ENCODE results near the gene PDE4D. TPM values are rescaled to one million over a fixed set of nuclear protein-coding genes. Genes with fewer than 3 reads are reported as not detected.

Gene PDE4D
- total and polyA plus RNA-seq, 10 of the 15 experiments (the other 5 are each of a cell fraction or from before 2014, with no cell fraction given): 0.87 to 4.1 (median 2.2) TPM

- FAIRE-seq: no peak
- H2AFZ ChIP-seq (ENCODE audit: control insufficient read depth, low read depth, low read length): no peak overlapping the region
- H3K27ac ChIP-seq (ENCODE audit: control insufficient read depth, insufficient read depth): no peak overlapping the region
- H3K4me2 ChIP-seq (ENCODE audit: control insufficient read depth, insufficient read depth): no peak overlapping the region
- SMC1A ChIA-PET (ENCODE audit: uncharacterized antibody, unreplicated experiment): interaction anchor here (0.9 kb wide), 1 partner anchor 169 kb away, joined by 3 read pairs; no protein-coding TSS in a partner anchor
- RAD21 ChIA-PET (ENCODE audit: unreplicated experiment): no interaction called here
- no peak overlapping the region for H3K4me3 ChIP-seq
- no peak for DNase-seq (ENCODE audit: low read depth, low spot score)
- H3K79me2 ChIP-seq (ENCODE audit: control insufficient read depth, insufficient read depth, low read length): no peaks in the 10 kb centered on the region
- WGBS (ENCODE audit: insufficient coverage, insufficient replicate concordance, low lambda C conversion rate, missing lambda C conversion rate): 57% methylated on average over 4 of the region's 4 CpGs
- BruUV-seq (replicated peaks): no TSS peak
- CTCF ChIA-PET: no interaction called here
- no peaks in the 10 kb centered on the region for H3K9me3 ChIP-seq (replicated peaks; ENCODE audit: control insufficient read depth, insufficient read depth, low read length)
- H3K4me1 ChIP-seq (ENCODE audit: control insufficient read depth, insufficient read depth, low read length): no peaks in the 10 kb centered on the region
- in situ Hi-C loops (cut with MboI) (loop anchor here (25.0 kb wide), 1 partner anchor 464 kb away; no protein-coding TSS in a partner anchor), intact Hi-C loops (cut with micrococcal nuclease; ENCODE audit: unreplicated experiment) (no loop called here)
- TF ChIP-seq POU2F2 (IDR thresholded peaks at IDR 0.05; ENCODE audit: borderline replicate concordance, low read depth, low read length) (no peak), IRF5 (IDR thresholded peaks at IDR 0.05; ENCODE audit: borderline replicate concordance) (no peak)
- no peak for ATAC-seq
- no peak overlapping the region for H3K9ac ChIP-seq (ENCODE audit: control insufficient read depth, insufficient read depth, low read length)
- H3K27me3 ChIP-seq (replicated peaks in 1 of 2; ENCODE audit: control insufficient read depth in 2 of 2, insufficient read depth in 2 of 2, low read length in 1 of 2): no peaks in the 10 kb centered on the region; a peak in 1 of 4 replicates
- POLR2A ChIA-PET: no interaction called here
- H3K36me3 ChIP-seq (ENCODE audit: control insufficient read depth in 2 of 2, insufficient read depth in 2 of 2, low read length in 1 of 2): no peaks in the 10 kb centered on the region
- H4K20me1 ChIP-seq (ENCODE audit: control insufficient read depth, insufficient read depth): no peaks in the 10 kb centered on the region
These were observed 695.6 kb downstream of the PDE4D start for GRCh38 chr5:59197911-59198310.

DNA sequence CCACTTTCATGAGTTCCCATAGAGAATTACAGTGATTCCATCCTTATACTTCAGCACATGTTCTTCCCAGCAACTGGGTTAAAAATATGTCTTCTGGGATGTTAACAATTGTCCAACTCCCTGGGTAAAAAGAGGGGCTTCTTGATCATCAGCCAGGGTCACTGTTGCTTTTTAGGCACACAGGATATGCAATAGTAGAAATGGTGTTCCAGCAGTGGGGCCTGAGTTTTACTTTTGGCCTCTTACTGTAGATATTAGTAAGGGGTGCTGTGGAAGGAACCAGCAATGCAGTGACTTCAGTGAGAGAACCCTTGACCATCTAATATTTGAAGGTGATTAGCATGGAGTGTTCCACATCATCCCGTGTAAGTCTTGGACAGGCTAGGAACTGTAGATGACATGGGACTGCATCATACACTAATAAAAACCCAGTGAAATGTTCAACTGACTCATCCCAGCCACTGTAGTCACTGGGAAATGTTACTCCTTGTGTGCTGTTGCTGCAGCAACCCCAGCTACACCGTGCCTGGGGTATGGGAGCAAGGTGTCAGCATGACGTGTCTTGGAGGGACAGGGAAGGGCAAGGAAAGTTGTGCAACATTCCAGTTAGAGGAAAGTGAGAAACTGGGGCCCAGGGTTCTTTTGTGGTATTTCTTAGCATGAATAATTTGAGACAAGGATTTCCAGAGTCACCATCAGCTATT, 699.8 kb downstream of the PDE4D start:
- POLR2A ChIA-PET: no interaction called here
- H2AFZ ChIP-seq (ENCODE audit: control insufficient read depth, low read depth, low read length): no peak overlapping the region
- H3K4me1 ChIP-seq (ENCODE audit: control insufficient read depth, insufficient read depth, low read length): no peaks in the 10 kb centered on the region
- H3K79me2 ChIP-seq (ENCODE audit: control insufficient read depth, insufficient read depth, low read length): no peaks in the 10 kb centered on the region
- no TSS peak for BruUV-seq (replicated peaks)
- no peaks in the 10 kb centered on the region for H4K20me1 ChIP-seq (ENCODE audit: control insufficient read depth, insufficient read depth)
- no peaks in the 10 kb centered on the region for H3K9me3 ChIP-seq (replicated peaks; ENCODE audit: control insufficient read depth, insufficient read depth, low read length)
- no peak for FAIRE-seq
- CTCF ChIA-PET: interaction anchor here (1.6 kb wide), 1 partner anchor 187 kb away, joined by 4 read pairs; no protein-coding TSS in a partner anchor
- no peaks in the 10 kb centered on the region for H3K36me3 ChIP-seq (ENCODE audit: control insufficient read depth in 2 of 2, insufficient read depth in 2 of 2, low read length in 1 of 2)
- no peak overlapping the region for H3K4me3 ChIP-seq
- no peak for DNase-seq (ENCODE audit: low read depth, low spot score)
- no peak for ATAC-seq
- no peaks in the 10 kb centered on the region; a peak in 1 of 4 replicates for H3K27me3 ChIP-seq (replicated peaks in 1 of 2; ENCODE audit: control insufficient read depth in 2 of 2, insufficient read depth in 2 of 2, low read length in 1 of 2)
- SMC1A ChIA-PET (ENCODE audit: uncharacterized antibody, unreplicated experiment): interaction anchor here (1.0 to 1.6 kb wide), 2 partner anchors 20 to 186 kb away, joined by 3 read pairs; no protein-coding TSS in a partner anchor
- WGBS (ENCODE audit: insufficient coverage, insufficient replicate concordance, low lambda C conversion rate, missing lambda C conversion rate): 0% methylated on average over 3 of the region's 3 CpGs
- no peak overlapping the region for H3K9ac ChIP-seq (ENCODE audit: control insufficient read depth, insufficient read depth, low read length)
- intact Hi-C loops (cut with micrococcal nuclease; ENCODE audit: unreplicated experiment): no loop called here
- no peak overlapping the region for H3K27ac ChIP-seq (ENCODE audit: control insufficient read depth, insufficient read depth)
- H3K4me2 ChIP-seq (ENCODE audit: control insufficient read depth, insufficient read depth): no peak overlapping the region
- in situ Hi-C loops (cut with MboI): loop anchor here (5.0 to 25.0 kb wide), 2 partner anchors 184 to 469 kb away; no protein-coding TSS in a partner anchor
- RAD21 ChIA-PET (ENCODE audit: unreplicated experiment): no interaction called here
- TF ChIP-seq ZNF207 (IDR thresholded peaks at IDR 0.05; ENCODE audit: borderline replicate concordance): no peak
- TF ChIP-seq SMC3 (IDR thresholded peaks at IDR 0.05; ENCODE audit: borderline replicate concordance, low read length): no peak
- TF ChIP-seq NR2C2 (IDR thresholded peaks at IDR 0.05; ENCODE audit: borderline replicate concordance, control insufficient read depth, insufficient read length, low read depth): no peak
- no peak for TF ChIP-seq EGR1 (IDR thresholded peaks at IDR 0.05; ENCODE audit: borderline replicate concordance in 1 of 2, low read depth in 2 of 2, low read length in 2 of 2)
- no peak for TF ChIP-seq E2F4 (IDR thresholded peaks at IDR 0.05; ENCODE audit: low read depth, low read length)
- TF ChIP-seq ZBTB4 (CRISPR knock-in tag; IDR thresholded peaks at IDR 0.05): no peak
- no peak for TF ChIP-seq HDGF (IDR thresholded peaks at IDR 0.05)
- TF ChIP-seq HDAC6 (IDR thresholded peaks at IDR 0.05; ENCODE audit: unreplicated experiment): no peak

Data from GM12878 (cell line).